Measurements from ENCODE around the gene LRRC49. TPM values are rescaled to one million over a fixed set of nuclear protein-coding genes. Genes with fewer than 3 reads are reported as not detected.

The LRRC49 gene
- total and polyA plus RNA-seq, 2 experiments from 2014 or later = 8.5 to 14.6 TPM

GRCh38 chr15:70880781-70881180 is 11.8 kb upstream of the LRRC49 start:
- Histone ChIP-seq H3K27me3 (ENCODE audit: insufficient read depth) (no peaks in the 10 kb centered on the region), H3K36me3 (ENCODE audit: insufficient read depth) (no peaks in the 10 kb centered on the region), H3F3A (replicated peaks; ENCODE audit: low read depth) (no peaks in the 10 kb centered on the region), H3K4me3 (no peak overlapping the region), H3K27ac (ENCODE audit: low read depth) (no peak overlapping the region), H3K4me2 (no peak overlapping the region), H3K4me1 (ENCODE audit: insufficient read depth) (no peaks in the 10 kb centered on the region), H3K9me2 (ENCODE audit: insufficient read depth) (no peaks in the 10 kb centered on the region), H3K79me2 (replicated peaks; ENCODE audit: insufficient read depth) (no peaks in the 10 kb centered on the region), H4K20me1 (replicated peaks; ENCODE audit: insufficient read depth) (no peaks in the 10 kb centered on the region), H2AFZ (no peak overlapping the region)
- Mint-ChIP-seq H3K27me3 (ENCODE audit: insufficient read depth, low read depth, poor library complexity) (no peaks in the 10 kb centered on the region), H3K9me3 (no peaks in the 10 kb centered on the region), H3K4me3 (no peak overlapping the region), H3K4me1 (no peaks in the 10 kb centered on the region), H3K36me3 (ENCODE audit: low read depth) (no peaks in the 10 kb centered on the region), H3K27ac (no peak overlapping the region)
- no peak for DNase-seq (ENCODE audit: low spot score)
- ATAC-seq = no peak
- TF ChIP-seq CREB1 (CRISPR knock-in tag; IDR thresholded peaks at IDR 0.05; ENCODE audit: low read depth) = no peak
- no peak for TF ChIP-seq EZH2phosphoT487 (IDR thresholded peaks at IDR 0.05; ENCODE audit: unreplicated experiment)

GRCh38 chr15:70882361-70882760 is 10.3 kb upstream of the LRRC49 start:
- H3K36me3 ChIP-seq (ENCODE audit: insufficient read depth) = no peaks in the 10 kb centered on the region
- H3K4me3 ChIP-seq = no peak overlapping the region
- Mint-ChIP-seq H3K4me1 (no peaks in the 10 kb centered on the region), H3K9me3 (no peaks in the 10 kb centered on the region), H3K4me3 (no peak overlapping the region), H3K36me3 (ENCODE audit: low read depth) (no peaks in the 10 kb centered on the region), H3K27ac (no peak overlapping the region), H3K27me3 (ENCODE audit: insufficient read depth, low read depth, poor library complexity) (no peaks in the 10 kb centered on the region)
- no peaks in the 10 kb centered on the region for H3K79me2 ChIP-seq (replicated peaks; ENCODE audit: insufficient read depth)
- no peaks in the 10 kb centered on the region for H4K20me1 ChIP-seq (replicated peaks; ENCODE audit: insufficient read depth)
- H3K4me1 ChIP-seq (ENCODE audit: insufficient read depth) = no peaks in the 10 kb centered on the region
- no peaks in the 10 kb centered on the region for H3K9me2 ChIP-seq (ENCODE audit: insufficient read depth)
- no peak overlapping the region for H2AFZ ChIP-seq
- DNase-seq (ENCODE audit: low spot score) = no peak
- no peak for ATAC-seq
- no peaks in the 10 kb centered on the region for H3K27me3 ChIP-seq (ENCODE audit: insufficient read depth)
- H3K27ac ChIP-seq (ENCODE audit: low read depth) = no peak overlapping the region
- H3K4me2 ChIP-seq = no peak overlapping the region
- H3F3A ChIP-seq (replicated peaks; ENCODE audit: low read depth) = no peaks in the 10 kb centered on the region
- TF ChIP-seq ZNF462 (CRISPR knock-in tag; IDR thresholded peaks at IDR 0.05) = no peak
- TF ChIP-seq ZNF114 (CRISPR knock-in tag; IDR thresholded peaks at IDR 0.05) = no peak
- no peak for TF ChIP-seq CTCF (conservative IDR thresholded peaks at IDR 0.05; ENCODE audit: low read depth in 2 of 2)
- TF ChIP-seq ZNF331 (CRISPR knock-in tag; IDR thresholded peaks at IDR 0.05; ENCODE audit: low read depth) = no peak
- TF ChIP-seq REST (IDR thresholded peaks at IDR 0.05; ENCODE audit: unreplicated experiment) = no peak
- no peak for TF ChIP-seq ETS1 (IDR thresholded peaks at IDR 0.05)
- TF ChIP-seq NANOG (IDR thresholded peaks at IDR 0.05; ENCODE audit: borderline replicate concordance) = no peak
- no peak for TF ChIP-seq STAT1 (IDR thresholded peaks at IDR 0.05; ENCODE audit: unreplicated experiment)
- TF ChIP-seq POLR2AphosphoS5 (IDR thresholded peaks at IDR 0.05; ENCODE audit: low read depth) = no peak

All from GM23338 (cell line).